SK-N-SH treated with all-trans-retinoic acid at 6 μM for 48 hours (cell line): ENCODE results near the gene MRPL58.
"Not testable (repeated sequence)": the region's sequence is repeated elsewhere in the genome, so short reads cannot be mapped to it uniquely, and the experiment has no call there.

Source experiments
- ATAC-seq: fragments of 200-7000 bp; cut with Tn5 transposase; 3 replicates; pipeline ENCODE4 v1.9.1; 2020; ENCODE audit warnings: mild to moderate bottlenecking, moderate library complexity
- ARNTL ChIP-seq: fragments of 450-650 bp; formaldehyde crosslinking; IDR thresholded peaks from 2 replicates; pipeline ENCODE4 v1.5.0; 2020; ENCODE audit warnings: low read depth, mild to moderate bottlenecking, moderate library complexity, borderline replicate concordance
- BACH2 ChIP-seq: fragments of 250-450 bp; sonication (Bioruptor Pico); IDR thresholded peaks from 2 replicates; pipeline ENCODE4 v1.9.0; 2021; ENCODE audit warnings: mild to moderate bottlenecking, borderline replicate concordance
- CSDC2 ChIP-seq: fragments of 250-450 bp; sonication (Bioruptor Pico); IDR thresholded peaks from 2 replicates; pipeline ENCODE4 v1.5.0; 2020; ENCODE audit warnings: mild to moderate bottlenecking, moderate library complexity
- ESRRG ChIP-seq: fragments of 250-450 bp; sonication (Bioruptor Pico); IDR thresholded peaks from 2 replicates; pipeline ENCODE4 v1.6.1; 2021; ENCODE audit warnings: mild to moderate bottlenecking
- GLIS3 ChIP-seq: fragments of 250-450 bp; sonication (Bioruptor Pico); IDR thresholded peaks from 2 replicates; pipeline ENCODE4 v1.5.0; 2020; ENCODE audit warnings: mild to moderate bottlenecking, moderate library complexity
- ISL1 ChIP-seq: fragments of 250-450 bp; sonication (Bioruptor Pico); IDR thresholded peaks from 2 replicates; pipeline ENCODE4 v2.1.2; 2022; ENCODE audit warnings: mild to moderate bottlenecking, moderate library complexity
- OSR1 ChIP-seq: fragments of 250-450 bp; sonication (Bioruptor Pico); IDR thresholded peaks from 2 replicates; pipeline ENCODE4 v1.8.0; 2022; ENCODE audit warnings: moderate library complexity, mild to moderate bottlenecking, inconsistent platforms
- PATZ1 ChIP-seq: fragments of 250-450 bp; sonication (Bioruptor Pico); IDR thresholded peaks from 2 replicates; pipeline ENCODE4 v1.8.0; 2020; ENCODE audit warnings: mild to moderate bottlenecking, moderate library complexity, borderline replicate concordance
- RARB ChIP-seq: fragments of 250-450 bp; sonication (Bioruptor Pico); IDR thresholded peaks from 2 replicates; pipeline ENCODE4 v1.8.0; 2021; ENCODE audit warnings: mild to moderate bottlenecking, moderate library complexity
- TCF4 ChIP-seq: fragments of 250-450 bp; sonication (Bioruptor Pico); IDR thresholded peaks from 2 replicates; pipeline ENCODE4 v1.8.0; 2021; ENCODE audit warnings: mild to moderate bottlenecking, moderate library complexity, borderline replicate concordance
- TOX ChIP-seq: fragments of 250-450 bp; sonication (Bioruptor Pico); IDR thresholded peaks from 2 replicates; pipeline ENCODE4 v1.8.0; 2021; ENCODE audit warnings: mild to moderate bottlenecking, moderate library complexity, borderline replicate concordance
- TSHZ2 ChIP-seq: fragments of 250-450 bp; sonication (Bioruptor Pico); IDR thresholded peaks from 2 replicates; pipeline ENCODE4 v1.5.0; 2020; ENCODE audit warnings: mild to moderate bottlenecking, moderate library complexity
- ZFP3 ChIP-seq: fragments of 250-450 bp; sonication (Bioruptor Pico); IDR thresholded peaks from 2 replicates; pipeline ENCODE4 v1.5.0; 2020; ENCODE audit warnings: mild to moderate bottlenecking, moderate library complexity
- ZFP30 ChIP-seq: fragments of 450-650 bp; formaldehyde crosslinking; IDR thresholded peaks from 2 replicates; pipeline ENCODE4 v1.5.0; 2022; ENCODE audit warnings: mild to moderate bottlenecking, moderate library complexity
- ZNF565 ChIP-seq: fragments of 450-650 bp; formaldehyde crosslinking; conservative IDR thresholded peaks from 2 replicates; pipeline ENCODE4 v1.5.0; 2020; ENCODE audit warnings: low read depth, mild to moderate bottlenecking, moderate library complexity
- ZNF70 ChIP-seq: fragments of 450-650 bp; formaldehyde crosslinking; IDR thresholded peaks from 2 replicates; pipeline ENCODE4 v1.5.0; 2020; ENCODE audit warnings: mild to moderate bottlenecking, moderate library complexity
- ZNF8 ChIP-seq: fragments of 450-650 bp; formaldehyde crosslinking; IDR thresholded peaks from 2 replicates; pipeline ENCODE4 v1.5.0; 2020; ENCODE audit warnings: mild to moderate bottlenecking, moderate library complexity
- TF ChIP-seq, protein P1 (sequence below): fragments of 250-450 bp; sonication (Bioruptor Pico); IDR thresholded peaks from 2 replicates; pipeline ENCODE4 v1.8.0; 2021; ENCODE audit warnings: low read depth, mild to moderate bottlenecking, moderate library complexity, borderline replicate concordance
- TF ChIP-seq, protein P2 (sequence below): fragments of 250-450 bp; sonication (Bioruptor Pico); IDR thresholded peaks from 2 replicates; pipeline ENCODE4 v1.5.1; 2021; ENCODE audit warnings: mild to moderate bottlenecking, moderate library complexity

The MRPL58 gene

DNA sequence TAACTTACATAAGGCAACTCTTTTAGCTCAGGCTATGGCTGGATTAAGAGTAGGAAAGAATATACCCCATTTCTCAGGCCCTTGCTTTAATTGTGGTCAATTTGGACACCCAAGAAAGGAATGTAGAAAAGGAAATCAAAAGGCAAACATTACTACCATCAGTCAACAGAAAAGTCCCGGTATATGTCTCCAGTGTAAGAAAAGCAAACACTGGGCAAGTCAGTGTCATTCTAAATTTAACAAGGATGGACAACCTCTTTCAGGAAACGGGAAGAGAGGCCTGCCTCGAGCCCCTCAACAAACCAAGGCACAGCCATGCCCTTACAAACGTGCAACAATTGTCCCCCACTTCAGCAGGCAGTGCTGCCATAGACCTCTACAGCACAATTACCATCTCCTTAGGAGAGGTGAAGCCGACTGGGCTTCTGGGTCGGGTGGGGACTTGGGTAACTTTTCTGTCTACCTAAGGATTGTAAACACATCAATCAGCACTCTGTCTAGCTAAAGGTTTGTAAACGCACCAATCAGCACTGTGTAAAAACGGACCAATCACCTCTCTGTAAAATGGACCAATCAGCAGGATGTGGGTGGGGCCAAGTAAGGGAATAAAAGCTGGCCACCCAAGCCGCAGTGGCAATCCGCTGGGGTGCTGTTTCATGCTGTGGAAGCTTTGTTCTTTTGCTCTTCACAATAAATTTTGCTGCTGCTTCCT, 12.4 kb downstream of the MRPL58 start:
- no peak for ATAC-seq
- no peak for TF ChIP-seq ZNF70 (CRISPR knock-in tag)
- no peak for TF ChIP-seq RARB (CRISPR knock-in tag)
- TF ChIP-seq PATZ1 (CRISPR knock-in tag): no peak
- no peak for TF ChIP-seq ARNTL
- TF ChIP-seq, protein P1, sequence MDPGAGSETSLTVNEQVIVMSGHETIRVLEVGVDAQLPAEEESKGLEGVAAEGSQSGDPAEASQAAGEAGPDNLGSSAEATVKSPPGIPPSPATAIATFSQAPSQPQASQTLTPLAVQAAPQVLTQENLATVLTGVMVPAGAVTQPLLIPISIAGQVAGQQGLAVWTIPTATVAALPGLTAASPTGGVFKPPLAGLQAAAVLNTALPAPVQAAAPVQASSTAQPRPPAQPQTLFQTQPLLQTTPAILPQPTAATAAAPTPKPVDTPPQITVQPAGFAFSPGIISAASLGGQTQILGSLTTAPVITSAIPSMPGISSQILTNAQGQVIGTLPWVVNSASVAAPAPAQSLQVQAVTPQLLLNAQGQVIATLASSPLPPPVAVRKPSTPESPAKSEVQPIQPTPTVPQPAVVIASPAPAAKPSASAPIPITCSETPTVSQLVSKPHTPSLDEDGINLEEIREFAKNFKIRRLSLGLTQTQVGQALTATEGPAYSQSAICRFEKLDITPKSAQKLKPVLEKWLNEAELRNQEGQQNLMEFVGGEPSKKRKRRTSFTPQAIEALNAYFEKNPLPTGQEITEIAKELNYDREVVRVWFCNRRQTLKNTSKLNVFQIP (CRISPR knock-in tag): no peak
- TF ChIP-seq CSDC2: no peak
- no peak for TF ChIP-seq TOX (CRISPR knock-in tag)
- no peak for TF ChIP-seq OSR1
- TF ChIP-seq ZFP30 (CRISPR knock-in tag): no peak
- TF ChIP-seq, protein P2, sequence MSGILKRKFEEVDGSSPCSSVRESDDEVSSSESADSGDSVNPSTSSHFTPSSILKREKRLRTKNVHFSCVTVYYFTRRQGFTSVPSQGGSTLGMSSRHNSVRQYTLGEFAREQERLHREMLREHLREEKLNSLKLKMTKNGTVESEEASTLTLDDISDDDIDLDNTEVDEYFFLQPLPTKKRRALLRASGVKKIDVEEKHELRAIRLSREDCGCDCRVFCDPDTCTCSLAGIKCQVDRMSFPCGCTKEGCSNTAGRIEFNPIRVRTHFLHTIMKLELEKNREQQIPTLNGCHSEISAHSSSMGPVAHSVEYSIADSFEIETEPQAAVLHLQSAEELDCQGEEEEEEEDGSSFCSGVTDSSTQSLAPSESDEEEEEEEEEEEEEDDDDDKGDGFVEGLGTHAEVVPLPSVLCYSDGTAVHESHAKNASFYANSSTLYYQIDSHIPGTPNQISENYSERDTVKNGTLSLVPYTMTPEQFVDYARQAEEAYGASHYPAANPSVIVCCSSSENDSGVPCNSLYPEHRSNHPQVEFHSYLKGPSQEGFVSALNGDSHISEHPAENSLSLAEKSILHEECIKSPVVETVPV (CRISPR knock-in tag): no peak
- TF ChIP-seq ISL1 (CRISPR knock-in tag): no peak
- no peak for TF ChIP-seq BACH2 (CRISPR knock-in tag)
- no peak for TF ChIP-seq ZFP3 (CRISPR knock-in tag)
- TF ChIP-seq ZNF8 (CRISPR knock-in tag): no peak

DNA sequence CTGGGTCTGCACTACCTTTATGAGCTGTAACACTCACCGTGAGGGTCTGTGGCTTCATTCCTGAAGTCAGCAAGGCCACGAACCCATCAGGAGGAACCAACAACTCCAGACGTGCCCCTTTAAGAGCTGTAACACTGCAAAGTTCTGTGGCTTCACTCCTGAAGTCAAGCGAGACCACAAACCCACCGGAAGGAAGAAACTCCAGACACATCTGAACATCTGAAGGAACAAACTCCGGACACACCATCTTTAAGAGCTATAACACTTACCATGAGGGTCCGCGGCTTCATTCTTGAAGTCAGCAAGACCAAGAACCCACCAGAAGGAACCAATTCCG, 12.9 kb downstream of the MRPL58 start:
- not testable (repeated sequence) for ATAC-seq

- not testable (repeated sequence) for ATAC-seq
Measured at GRCh38 chr17:75026650-75027049, 14.2 kb downstream of the MRPL58 start.

DNA sequence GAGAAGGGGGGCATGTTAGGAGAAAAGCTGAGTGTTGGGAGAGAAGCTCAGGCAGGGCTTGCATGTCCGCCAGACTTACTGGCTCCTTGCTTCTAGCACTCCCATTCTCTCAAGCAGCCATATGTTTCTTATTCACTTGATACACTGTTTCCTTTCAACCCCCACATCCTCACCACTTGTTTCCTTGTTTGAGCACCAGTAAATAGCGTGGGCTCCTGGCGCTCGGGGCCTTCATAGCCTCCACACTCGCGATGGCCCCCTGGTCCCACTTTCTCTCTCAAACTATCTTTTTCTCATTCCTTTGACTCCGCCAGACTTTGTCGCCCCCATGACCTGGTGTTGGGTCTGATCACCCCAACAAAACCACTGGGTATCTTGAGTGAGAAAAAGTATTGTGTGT, 17.7 kb downstream of the MRPL58 start:
- TF ChIP-seq TCF4 (CRISPR knock-in tag) (no peak), ZNF8 (CRISPR knock-in tag) (no peak), TSHZ2 (CRISPR knock-in tag) (no peak), ESRRG (no peak), ZFP30 (CRISPR knock-in tag) (no peak), TOX (CRISPR knock-in tag) (no peak), PATZ1 (CRISPR knock-in tag) (no peak), RARB (CRISPR knock-in tag) (no peak), ZNF565 (CRISPR knock-in tag) (no peak), GLIS3 (no peak)
- no peak for ATAC-seq
